ENCODE results near the gene SFXN2.
"Not testable (repeated sequence)": the region's sequence is repeated elsewhere in the genome, so short reads cannot be mapped to it uniquely, and the experiment has no call there.

The SFXN2 gene

DNA sequence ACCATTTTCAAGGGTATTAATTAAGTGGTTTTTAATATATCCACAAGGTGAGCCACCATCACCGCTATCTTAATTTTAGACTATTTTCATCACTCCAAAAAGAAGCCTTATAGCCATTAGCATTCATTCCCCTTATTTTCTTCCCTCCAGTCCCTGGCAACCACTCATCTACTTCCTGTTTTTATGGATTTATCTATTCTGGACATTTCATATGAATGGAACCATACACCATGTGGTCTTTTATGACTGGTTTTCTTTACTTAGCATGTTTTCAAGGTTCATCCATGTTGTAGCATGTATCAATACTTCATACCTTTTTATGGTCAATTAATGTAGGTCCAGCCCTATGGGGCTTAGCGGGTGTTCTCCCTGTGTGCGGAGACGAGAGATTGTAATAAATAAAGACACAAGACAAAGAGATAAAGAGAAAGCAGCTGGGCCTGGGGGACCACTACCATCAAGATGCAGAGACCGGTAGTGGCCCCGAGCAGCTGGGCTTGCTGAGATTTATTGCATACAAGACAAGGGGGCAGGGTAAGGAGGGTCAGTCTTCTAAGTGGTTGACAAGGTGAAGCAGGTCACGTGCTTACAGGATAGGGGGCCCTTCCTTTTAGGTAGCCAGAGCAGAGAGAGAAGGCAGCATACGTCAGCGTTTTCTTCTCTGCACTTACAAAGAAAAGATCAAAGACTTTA is 44.0 kb downstream of the SFXN2 start:
- DNase-seq, result no peak

DNA sequence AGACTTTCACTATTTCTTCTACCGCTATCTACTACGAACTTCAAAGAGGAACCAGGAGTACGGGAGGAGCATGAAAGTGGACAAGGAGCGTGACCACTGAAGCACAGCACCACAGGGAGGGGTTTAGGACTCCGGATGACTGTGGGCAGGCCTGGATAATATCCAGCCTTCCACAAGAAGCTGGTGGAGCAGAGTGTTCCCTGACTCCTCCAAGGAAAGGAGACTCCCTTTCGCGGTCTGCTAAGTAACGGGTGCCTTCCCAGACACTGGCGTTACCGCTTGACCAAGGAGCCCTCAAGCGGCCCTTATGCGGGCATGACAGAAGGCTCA is 44.5 kb downstream of the SFXN2 start:
- DNase-seq, result not testable (repeated sequence)

DNA sequence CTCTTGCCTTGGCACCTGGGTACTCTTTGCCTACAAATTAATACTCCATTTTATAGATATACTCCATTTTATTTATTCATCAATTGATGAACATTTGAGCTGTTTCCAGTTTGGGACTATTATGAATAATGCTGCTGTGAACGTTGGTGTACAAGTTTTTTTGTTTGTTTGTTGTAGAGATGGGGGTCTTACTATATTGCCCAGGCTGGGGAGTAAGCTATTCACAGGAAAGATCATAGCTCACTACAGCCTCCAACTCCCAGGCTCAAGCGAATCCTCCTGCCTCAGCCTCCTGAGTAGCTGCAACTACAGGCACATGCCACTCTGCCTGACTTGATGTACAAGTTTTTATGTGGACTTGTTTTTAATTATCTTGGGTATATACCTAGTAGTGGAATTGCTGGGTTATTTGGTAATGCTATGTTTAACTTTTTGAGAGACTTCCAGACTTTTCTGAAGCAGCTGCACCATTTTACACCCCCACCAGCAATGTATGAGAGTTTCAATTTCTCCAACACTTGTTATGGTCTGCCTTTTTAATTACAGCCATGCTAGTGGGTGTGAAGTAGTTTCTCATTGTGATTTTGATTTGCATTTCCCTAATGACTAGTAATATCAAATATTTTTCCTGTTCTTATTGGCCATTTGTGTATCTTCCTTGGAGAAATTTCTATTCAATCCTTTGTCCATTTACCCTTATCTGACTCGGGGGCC is 45.2 kb downstream of the SFXN2 start:
- DNase-seq, result no peak

DNA sequence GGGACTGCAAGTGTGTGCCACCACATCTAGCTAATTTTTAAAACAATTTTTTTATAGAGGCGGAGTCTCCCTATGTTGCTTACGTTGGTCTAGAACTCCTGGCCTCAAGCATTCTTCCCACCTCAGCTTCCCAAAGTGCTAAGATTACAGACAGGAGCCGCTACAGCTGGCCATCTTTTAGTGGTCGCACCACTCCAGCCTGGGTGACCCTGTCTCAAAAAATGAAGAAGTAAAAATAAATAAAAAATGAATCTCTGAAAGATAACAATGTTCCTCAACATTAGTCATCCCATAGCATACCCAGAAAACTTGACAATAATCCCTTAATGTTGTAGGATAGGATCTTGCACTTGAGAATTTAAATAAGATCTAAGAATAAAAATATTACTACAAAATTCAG is 47.5 kb downstream of the SFXN2 start:
- no peak for DNase-seq

DNA sequence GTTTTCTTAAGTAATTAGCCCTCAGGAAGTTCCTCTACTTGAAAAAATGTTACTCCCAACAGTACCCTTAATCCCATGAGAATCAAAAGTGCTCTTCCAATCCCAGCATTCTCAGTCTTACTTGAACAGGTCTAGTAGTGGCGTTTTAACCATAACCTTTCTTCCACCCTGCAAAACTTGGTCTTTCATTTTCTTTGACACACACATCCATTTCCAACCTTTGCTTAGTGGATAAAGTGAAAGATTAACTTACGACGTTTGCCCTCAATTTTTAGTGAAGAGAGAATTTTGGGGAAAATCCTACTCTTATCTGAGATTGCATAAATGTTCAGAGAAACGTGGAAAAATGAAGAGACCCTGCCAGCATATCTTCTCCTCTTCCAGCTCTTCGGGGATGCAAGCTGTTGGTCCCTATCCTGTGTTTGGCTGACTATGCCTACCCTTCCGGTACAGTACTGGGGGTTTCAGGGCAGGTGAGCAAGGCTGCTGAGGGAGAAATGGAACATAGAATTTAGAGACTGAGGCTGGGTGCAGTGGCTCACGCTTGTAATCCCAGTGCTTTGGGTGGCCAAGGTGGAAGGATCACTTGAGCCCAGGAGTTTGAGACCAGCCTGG is 48.1 kb downstream of the SFXN2 start:
- DNase-seq, result no peak

DNA sequence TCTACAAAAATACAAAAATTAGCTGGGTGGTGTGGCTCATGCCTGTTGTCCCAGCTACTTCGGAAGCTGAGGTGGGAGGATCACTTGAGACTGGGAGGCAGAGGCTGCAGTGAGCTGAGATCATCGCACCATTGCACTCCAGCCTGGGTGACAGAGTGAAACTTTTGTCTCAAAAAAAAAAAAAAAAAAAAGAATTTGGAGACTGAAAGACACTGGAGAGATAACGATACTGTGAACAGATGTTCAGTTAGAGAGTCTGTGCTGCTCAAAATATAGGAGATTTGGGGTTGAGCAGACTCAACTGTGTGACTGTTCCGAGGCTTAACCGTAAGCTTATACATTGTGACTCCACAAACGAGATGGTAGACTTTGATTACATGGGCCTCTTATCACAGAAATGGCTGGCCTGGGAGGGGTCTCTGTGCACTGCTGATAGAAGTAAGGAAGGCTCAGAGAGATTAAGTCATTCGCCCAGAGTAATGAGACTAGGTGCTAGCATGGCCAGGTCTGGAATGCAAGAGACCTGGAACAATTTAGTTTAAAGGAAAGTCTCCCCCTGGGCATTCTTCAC is 48.7 kb downstream of the SFXN2 start:
- DNase-seq, result no peak

DNA sequence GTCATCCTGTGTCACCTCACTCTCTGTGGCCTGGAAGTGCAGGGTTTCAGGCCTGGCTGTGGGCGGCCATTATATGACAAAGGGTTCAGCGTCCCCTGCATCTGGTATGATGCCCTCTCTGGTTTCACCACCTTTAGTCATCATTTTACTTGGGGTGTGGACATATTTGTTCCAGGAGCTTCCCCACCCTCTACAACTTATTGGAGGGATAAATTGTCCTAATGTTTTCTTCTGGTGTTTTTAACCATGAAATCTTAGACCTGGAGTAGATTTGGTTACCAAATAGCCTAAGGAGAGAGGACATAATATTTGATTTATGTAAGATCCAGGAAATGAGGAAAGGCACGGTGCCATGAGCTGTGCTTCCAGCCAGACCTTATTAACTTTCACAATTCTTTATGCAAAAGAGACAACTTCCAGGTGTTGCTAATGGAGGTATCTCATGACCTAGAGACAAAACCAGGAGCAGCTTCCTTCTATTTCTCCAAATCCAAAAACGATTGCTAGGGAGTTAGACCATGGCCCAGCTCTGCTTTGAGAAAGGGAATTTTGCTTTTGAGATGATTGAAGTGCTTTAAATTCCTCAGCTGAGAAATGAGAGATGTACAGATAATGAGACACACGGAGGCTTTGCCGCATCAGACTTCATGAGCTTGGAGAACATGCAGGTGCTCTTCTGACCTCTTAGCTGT is 50.2 kb downstream of the SFXN2 start:
- no peak for DNase-seq

DNA sequence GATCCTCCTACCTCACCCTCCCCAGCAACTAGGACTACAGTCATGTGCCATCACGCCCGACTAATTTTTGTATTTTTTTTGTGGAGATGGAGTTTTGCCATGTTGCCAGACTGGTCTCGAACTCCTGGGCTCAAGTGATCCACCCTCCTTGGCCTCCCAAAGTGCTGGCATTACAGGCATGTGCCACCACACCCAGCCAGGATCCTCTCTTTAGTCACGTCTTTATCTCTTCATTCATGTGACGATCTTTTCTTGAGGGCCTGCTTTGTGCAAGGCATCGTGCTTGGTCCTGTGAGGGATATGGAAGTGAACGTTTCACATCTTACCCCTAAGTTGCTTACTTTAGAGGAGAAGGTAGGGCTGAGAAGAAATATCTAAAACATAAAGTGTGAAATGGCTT is 50.9 kb downstream of the SFXN2 start:
- no peak for DNase-seq

DNA sequence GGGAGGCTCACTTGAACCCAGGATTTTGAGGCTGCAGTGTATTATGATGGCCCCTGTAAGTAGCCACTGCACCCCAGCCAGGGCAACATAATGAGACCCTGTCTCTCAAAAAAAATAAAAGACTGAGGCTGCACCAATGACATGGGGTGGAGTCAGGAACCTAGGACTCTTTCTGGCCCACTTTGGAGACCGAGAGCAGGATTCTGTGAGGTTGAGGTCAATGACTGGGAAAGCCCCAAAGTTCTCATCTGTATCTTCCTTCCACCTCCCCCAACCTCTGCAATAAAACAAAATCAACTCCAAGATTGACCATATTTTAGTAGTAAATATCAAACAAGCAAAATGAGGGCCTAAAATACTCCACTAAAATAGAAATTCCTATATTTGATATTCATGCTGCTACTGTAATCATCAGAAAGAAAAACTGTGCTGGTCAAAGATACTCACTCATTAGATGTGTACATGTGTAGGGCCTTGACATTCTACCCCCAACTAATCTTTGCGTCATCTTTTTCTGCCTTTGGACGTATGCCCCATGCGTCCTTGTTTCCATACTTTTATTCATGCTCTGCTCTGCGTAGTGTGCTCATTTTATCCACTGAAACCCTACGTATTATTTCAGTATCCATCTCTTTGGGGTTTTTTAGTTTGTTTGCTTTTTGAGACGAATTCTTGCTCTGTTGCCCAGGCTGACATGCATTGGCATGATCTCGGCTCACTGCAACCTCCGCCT is 53.2 kb downstream of the SFXN2 start:
- DNase-seq, result no peak

DNA sequence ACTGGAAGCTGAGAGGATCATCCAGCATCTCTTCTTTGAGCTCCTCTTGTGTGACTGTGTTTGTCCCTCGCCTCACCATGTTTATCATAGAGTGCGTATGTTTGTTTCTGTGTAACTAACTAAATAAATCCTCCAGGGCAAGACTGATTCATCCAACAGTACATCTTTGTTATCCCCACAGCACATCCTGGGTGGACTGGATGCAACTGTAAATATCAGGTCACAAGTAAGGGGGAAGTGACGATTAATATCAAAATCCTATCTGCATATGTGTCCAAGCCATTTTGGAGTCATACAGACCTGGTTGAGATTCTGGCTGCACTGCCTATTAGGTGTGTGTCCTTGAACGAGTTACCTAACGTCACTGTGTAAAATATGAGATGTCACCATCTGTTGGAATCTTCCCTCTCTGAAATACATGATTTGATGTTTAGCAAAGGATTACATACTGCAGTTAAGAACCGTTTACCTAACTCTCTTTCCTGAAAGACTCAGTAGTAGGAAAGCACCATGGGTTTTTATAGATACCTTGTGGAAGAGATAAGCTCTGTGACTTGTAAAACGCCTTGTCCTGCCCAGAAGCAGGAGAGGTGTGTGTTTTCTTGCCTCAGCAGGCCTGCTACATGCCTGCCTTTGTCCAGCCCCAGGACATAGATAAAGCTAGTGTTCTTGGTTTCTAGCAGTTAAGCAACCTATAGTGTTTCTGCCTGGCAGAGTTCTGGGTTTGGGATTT is 55.1 kb downstream of the SFXN2 start:
- DNase-seq, result no peak

DNA sequence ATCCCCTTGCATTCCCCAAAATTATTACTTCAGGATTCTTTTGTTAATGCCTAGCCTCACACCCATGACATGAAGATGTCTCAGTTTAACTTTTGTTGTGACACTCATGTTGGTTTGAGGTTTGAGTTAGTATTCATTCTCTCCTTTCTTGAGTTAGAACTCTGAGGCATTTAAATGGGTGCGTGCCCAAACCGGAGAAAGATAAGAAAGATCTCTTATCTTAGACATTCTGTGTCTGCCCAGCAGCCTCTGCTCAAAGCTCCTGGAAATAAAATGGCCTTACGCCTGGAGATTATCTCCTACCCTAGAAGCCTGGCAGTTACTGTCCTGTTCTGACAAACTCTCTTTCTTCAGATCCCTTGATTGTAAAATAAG is 55.7 kb downstream of the SFXN2 start:
- no peak for DNase-seq

DNA sequence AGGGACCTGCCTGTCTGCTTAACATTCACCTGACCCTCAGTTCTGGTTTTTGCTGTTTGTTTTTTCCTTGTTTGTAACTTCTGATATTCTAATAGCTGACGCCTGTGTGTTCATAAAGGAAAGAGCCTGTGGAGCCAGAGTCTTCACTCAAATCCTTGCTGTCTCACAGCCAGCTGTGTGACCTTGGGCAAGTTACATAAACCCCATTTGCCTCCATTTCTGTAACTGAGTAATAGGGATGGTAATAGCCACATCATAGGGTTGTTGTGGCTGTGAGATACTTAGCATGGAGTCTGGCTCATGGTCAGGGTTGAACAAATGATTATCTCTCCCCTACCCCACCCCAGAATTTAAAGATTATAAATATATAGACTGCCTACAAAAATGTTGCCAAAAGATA is 56.4 kb downstream of the SFXN2 start:
- no peak for DNase-seq

DNA sequence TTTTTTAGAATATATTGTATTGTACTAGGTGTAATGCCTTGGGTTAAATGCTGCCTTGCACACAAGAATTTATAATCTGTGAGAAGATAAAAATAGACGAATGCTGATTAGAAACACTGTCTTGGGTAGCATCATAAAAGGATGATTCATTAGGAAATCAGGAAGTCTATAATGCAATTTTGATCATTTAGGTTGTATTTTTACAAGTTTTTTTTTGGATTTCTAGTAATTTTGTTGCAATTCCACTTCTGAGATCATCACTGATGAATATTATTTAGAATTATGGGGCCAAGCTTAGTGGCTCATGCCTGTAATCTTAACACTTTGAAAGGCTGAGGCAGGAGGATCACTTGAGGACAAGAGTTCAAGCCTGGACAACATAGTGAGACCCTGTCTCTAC is 58.9 kb downstream of the SFXN2 start:
- DNase-seq, result no peak

DNA sequence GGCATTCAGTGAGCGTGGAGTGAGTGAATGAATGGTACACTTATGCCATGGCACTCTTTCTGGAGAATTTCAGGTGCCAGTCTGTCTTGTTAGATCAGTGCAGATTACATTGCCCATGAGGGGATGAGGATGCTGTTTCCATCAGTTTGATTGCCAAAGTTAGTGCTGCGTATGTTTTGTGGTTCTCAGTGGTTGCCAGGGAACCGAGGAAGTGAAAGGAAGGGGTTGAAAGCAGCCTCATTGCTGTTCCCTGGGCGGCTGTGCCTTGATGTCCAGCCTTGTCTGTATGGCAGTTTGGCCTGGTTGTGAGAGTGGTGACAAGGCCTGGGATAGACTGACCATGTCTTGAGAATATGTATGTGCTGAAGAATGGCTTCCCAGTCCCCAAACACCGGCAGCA is 59.5 kb downstream of the SFXN2 start:
- peak; percentile 28 to 46 for DNase-seq

DNA sequence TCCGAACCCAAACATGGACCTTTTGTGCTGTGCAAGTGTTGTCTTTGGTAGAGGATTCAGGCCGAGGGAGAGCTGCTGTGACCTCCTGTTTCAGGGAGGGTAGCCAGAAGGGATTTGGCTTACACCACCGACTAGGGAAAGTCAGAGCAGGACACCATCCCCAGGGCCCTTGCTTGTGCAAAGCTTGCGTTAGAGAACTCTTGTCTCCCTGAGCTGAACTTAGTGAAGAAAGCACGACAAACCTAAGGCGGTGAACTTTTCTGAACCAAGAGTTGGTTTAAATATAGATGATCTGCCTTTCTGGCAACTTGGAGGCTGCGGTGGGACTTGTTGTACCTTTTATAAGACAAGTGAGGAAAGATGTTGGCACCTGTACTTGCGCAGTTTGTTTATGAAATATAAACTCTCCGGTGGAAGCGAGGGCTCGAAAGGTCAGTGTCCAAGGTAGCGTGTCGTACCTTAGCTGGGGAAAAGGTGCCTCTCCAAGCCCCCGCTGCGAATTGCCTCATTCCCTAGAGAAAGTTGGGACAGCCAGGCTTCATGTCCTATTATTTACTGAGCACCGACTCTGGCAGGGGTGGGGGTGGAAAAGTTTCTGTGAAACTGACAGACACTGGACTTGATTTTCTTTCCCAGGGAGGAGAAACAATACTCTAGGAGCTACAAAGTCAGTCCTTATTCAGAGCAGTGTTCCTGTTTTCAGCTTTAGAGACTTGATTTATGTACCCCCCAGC is 60.9 kb downstream of the SFXN2 start:
- DNase-seq, result no peak

DNA sequence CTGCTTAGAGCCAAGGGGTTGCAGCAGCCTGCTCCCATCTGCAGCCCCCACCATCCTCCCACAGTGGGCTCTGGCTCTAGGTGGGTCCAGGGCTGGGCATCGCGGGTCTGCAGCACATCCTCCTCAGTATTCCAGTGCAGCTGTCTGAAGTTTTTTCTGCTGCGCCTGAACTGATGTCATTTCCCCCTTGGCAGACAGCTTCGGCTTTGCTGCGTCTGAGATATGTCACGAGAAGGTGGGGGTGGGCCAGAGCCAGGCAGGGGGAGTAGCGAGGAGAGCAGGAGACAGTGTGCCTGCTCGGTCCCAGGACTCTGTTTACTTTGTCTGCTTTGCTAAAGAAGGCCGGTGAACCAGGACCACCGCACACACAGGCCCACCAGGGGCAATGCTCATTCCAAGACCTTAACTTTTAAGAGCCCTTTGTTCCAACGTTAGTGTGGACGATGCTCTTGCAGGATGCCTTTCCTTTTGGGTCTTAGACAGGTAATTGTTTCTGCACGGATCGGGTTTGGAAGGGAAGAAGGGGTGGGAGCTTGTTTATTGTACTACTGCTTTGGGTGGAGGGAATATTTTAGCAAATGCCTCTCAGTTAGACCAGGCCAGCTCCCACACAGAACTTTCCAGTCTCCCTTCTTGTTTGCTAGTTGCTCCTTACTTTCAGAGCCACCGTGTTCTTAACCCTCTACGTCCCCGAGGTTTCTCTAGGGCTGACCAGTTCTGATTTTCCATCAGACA is 61.7 kb downstream of the SFXN2 start:
- DNase-seq, result peak; percentile 14 to 21

DNA sequence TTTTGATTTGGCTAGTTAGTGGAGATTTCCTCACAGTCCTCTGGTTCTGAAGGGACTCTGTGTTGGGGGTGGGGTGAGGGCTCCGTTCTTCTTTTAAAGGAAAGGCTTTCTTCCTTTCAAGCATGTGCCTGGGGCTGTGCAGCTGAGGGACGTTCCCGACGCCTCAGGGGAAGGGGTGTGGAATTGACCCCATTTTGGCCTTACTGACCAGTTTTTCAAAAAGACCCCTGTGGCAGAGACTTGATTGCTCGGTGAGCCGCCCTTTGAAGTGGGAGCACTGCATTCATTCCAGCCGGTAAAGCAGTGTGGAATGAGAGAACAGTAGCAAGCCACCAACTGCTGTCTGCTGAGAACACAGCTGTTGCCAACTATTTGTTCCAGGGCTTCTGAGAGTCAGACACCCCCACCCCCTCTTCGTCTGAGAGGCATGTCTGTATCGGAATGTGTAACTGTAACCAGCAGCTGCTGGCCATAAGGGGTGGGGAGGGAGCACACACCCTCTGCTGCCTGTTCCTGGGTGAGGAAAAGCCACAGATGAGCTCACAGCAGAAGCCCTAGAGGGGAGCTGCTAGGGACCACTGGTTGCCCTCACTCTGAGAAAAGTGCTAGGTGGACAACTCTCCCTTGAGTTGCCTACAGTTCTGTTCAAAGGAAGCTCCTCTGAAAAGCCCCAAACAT is 62.5 kb downstream of the SFXN2 start:
- DNase-seq, result no peak

DNA sequence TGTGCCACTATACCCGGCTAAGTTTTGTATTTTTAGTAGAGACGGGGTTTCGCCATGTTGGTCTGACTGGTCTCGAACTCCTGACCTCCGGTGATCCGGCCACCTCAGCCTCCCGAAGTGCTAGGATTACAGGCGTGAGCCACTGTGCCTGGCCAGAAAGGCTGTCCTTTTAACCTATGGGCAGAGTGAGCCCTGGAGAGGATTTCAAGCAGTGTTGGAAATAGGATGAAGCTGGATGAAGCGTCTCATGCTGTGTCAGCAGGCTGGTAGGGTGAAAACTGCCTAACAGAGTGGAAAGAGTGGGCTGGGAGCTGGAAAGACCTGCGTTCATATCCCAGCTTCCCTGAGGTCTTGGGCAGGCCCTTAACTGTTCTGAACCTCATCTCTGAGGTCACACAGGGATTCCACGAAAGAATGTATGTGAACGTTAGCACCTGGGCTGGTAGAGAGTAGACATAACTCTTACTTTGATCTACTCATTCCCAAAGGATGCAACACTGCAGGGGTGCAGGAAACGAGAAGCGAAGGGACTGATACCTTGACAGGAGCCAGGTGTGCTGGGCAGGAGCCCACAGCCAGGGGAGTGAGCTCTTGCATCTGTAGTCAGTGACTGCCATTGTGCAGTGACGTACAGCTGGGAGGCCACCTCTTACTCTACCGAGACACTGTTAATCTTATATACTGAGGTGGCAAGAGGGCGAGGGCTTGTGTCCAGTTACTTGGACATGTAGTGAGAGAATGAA is 63.4 kb downstream of the SFXN2 start:
- no peak for DNase-seq

DNA sequence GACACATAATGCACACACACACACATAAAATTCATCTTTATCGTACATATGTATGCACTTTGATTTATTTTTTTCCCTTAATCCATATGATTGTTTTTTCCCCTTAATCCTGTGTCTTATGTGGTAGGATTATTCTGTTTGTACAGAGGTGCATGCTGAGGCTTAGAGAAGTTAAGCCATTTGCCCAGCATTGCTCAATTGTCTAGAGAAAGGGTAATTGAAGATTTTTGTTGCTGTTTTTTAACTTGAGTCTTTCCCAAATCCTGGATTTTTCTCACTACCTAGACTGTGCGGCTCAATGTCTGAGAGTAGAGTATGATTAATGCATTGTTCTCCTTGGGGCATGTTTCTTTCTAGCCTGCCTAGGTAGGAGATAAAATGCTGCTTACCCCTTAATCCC is 64.3 kb downstream of the SFXN2 start:
- no peak for DNase-seq

Data from CD4-positive, alpha-beta T cell treated with Interferon alpha-2 for 1 hour (primary cell).